B cell (primary cell): ENCODE data around the gene PDCD6IP. TPM values are rescaled to one million over a fixed set of nuclear protein-coding genes. Genes with fewer than 3 reads are reported as not detected.
"Not testable (repeated sequence)": the region's sequence is repeated elsewhere in the genome, so short reads cannot be mapped to it uniquely, and the experiment has no call there.

Source experiments
- ATAC-seq: fragments of 200-7000 bp; cut with Tn5 transposase; one replicate; pipeline ENCODE4 v1.10.0; 2021; ENCODE audit warnings: low read depth, mild to moderate bottlenecking, moderate number of reproducible peaks, moderate library complexity
- CTCF ChIA-PET: fragments of 350-600 bp; sonication (Branson Sonifier 250); formaldehyde crosslinking; loops from one replicate; lab custom pipeline; 2021; ENCODE audit warnings: antibody characterized with exemption, inconsistent platforms; lab: Charles Lee
- POLR2A ChIA-PET: fragments of 350-600 bp; sonication (Branson Sonifier 250); formaldehyde crosslinking; loops from one replicate; lab custom pipeline; 2021; ENCODE audit warnings: antibody characterized with exemption; lab: Charles Lee
- DNase-seq: peaks from one replicate; pipeline ENCODE4 v3.0.0; 2013
- H2AFZ ChIP-seq: 2 replicates; pipeline ENCODE4 v1.6.1; 2012; ENCODE audit warnings: mild to moderate bottlenecking, low read depth, low read length; ENCODE audit not compliant: insufficient read depth, poor library complexity, severe bottlenecking
- H3K27ac ChIP-seq, 2 donors: 1 replicate in 1 of 2; 2 replicates in 1 of 2; pipeline ENCODE4 v1.5.1; 2012 to 2013; ENCODE audit warnings: low read length in 2 of 2, mild to moderate bottlenecking in 2 of 2, moderate library complexity in 1 of 2
- H3K27me3 ChIP-seq, 4 experiments: fragments of 200-600 bp in 1 of 4; sonication (generic) in 1 of 4; replicated peaks in 1 of 4; 1 replicate in 2 of 4; 2 replicates in 2 of 4; pipeline versions ENCODE4 v1.6.1 to v1.7.0; 2013 to 2016; ENCODE audit warnings: low read length in 3 of 4, mild to moderate bottlenecking in 2 of 4, mixed read lengths in 1 of 4, moderate library complexity in 1 of 4; ENCODE audit not compliant: insufficient read depth in 4 of 4, control insufficient read depth in 3 of 4; ENCODE audit errors: control extremely low read depth in 1 of 4
- H3K36me3 ChIP-seq, 2 experiments: replicated peaks in 1 of 2; 1 replicate in 1 of 2; 2 replicates in 1 of 2; pipeline versions ENCODE4 v1.6.1 to v1.7.1; 2013; ENCODE audit warnings: low read length in 1 of 2; ENCODE audit not compliant: insufficient read depth in 2 of 2, control insufficient read depth in 1 of 2; ENCODE audit errors: control extremely low read depth in 1 of 2, extremely low read depth in 1 of 2
- H3K4me1 ChIP-seq, 2 donors: fragments of 200-600 bp in 1 of 2; sonication (generic) in 1 of 2; 1 replicate in 1 of 2; 2 replicates in 1 of 2; pipeline versions ENCODE4 v1.5.1 to v1.6.1; 2013 to 2017; ENCODE audit warnings: low read length in 2 of 2; ENCODE audit not compliant: control insufficient read depth in 2 of 2, insufficient read depth in 2 of 2
- H3K4me2 ChIP-seq: replicated peaks from 2 replicates; pipeline ENCODE3; 2012; ENCODE audit warnings: mild to moderate bottlenecking, low read depth, low read length; ENCODE audit not compliant: poor library complexity, severe bottlenecking
- H3K4me3 ChIP-seq, 5 experiments: fragments of 200-600 bp in 1 of 5; sonication (generic) in 1 of 5; 1 replicate in 3 of 5; 2 replicates in 2 of 5; pipeline versions ENCODE4 v1.5.1 to v1.7.0; 2011 to 2016; ENCODE audit warnings: low read length in 4 of 5, mild to moderate bottlenecking in 4 of 5, low read depth in 2 of 5, control low read depth in 1 of 5, moderate library complexity in 1 of 5; ENCODE audit not compliant: insufficient read depth in 1 of 5; ENCODE audit errors: control extremely low read depth in 1 of 5, extremely low read depth in 1 of 5
- H3K79me2 ChIP-seq: fragments of 200-600 bp; sonication (generic); one replicate; pipeline ENCODE4 v1.6.0; 2016; ENCODE audit warnings: low read length; ENCODE audit not compliant: control insufficient read depth, insufficient read depth
- H3K9ac ChIP-seq: fragments of 200-600 bp; sonication (generic); 2 replicates; pipeline ENCODE4 v1.6.1; 2017; ENCODE audit warnings: mild to moderate bottlenecking, low read length, moderate library complexity
- H3K9me3 ChIP-seq, 3 donors: one replicate each; pipeline versions ENCODE4 v1.6.1 to v1.7.1; 2013; ENCODE audit warnings: low read length in 2 of 3; ENCODE audit not compliant: control insufficient read depth in 2 of 3, insufficient read depth in 1 of 3; ENCODE audit errors: control extremely low read depth in 1 of 3
- H4K20me1 ChIP-seq: 2 replicates; pipeline ENCODE4 v1.6.0; 2012; ENCODE audit warnings: mild to moderate bottlenecking, low read length; ENCODE audit not compliant: insufficient read depth, control insufficient read depth, poor library complexity, severe bottlenecking
- H3K27ac Mint-ChIP-seq: one replicate; pipeline ENCODE4 v1.8.0; 2021; ENCODE audit warnings: mixed read lengths
- H3K27me3 Mint-ChIP-seq: one replicate; pipeline ENCODE4 v1.8.0; 2021; ENCODE audit warnings: mixed read lengths
- H3K4me1 Mint-ChIP-seq: one replicate; pipeline ENCODE4 v1.8.0; 2021; ENCODE audit warnings: mixed read lengths
- H3K4me3 Mint-ChIP-seq: one replicate; pipeline ENCODE4 v1.8.0; 2021; ENCODE audit warnings: mixed read lengths
- H3K9me3 Mint-ChIP-seq: one replicate; pipeline ENCODE4 v1.8.0; 2022; ENCODE audit warnings: mixed read lengths; ENCODE audit not compliant: insufficient read depth
- EZH2 ChIP-seq: IDR thresholded peaks from 2 replicates; pipeline ENCODE4 v1.6.1; 2012; ENCODE audit warnings: borderline replicate concordance, low read depth, mild to moderate bottlenecking, moderate library complexity, low read length; ENCODE audit not compliant: insufficient read depth, poor library complexity, severe bottlenecking
- WGBS: methylation state at CpG from one replicate; pipeline ENCODE4 v1.1.5; 2013; ENCODE audit warnings: missing lambda C conversion rate; ENCODE audit not compliant: insufficient coverage; 5-methylcytosine and 5-hydroxymethylcytosine counted together
- intact Hi-C: fragments of 100-400 bp; cut with micrococcal nuclease; formaldehyde crosslinking; loops from one replicate; pipeline ENCODE4 v1.10.0; 2022
- polyA plus RNA-seq: library from polyadenylated mRNA; depleted of rRNA; stranded (reverse); fragments of >200 nt; gene quantifications from 2 replicates; pipeline ENCODE4 v1.2.3, GENCODE V29; 2012
- total RNA-seq, 2 donors: library from RNA; stranded (reverse); fragments of 120-200 nt in 1 of 2; gene quantifications; 1 replicate in 1 of 2; 2 replicates in 1 of 2; pipeline versions ENCODE4 v1.2.3 to v1.2.4, GENCODE V29; 2013 to 2022
- TF ChIP-seq, protein P1 (sequence below): fragments of 200-600 bp; IDR thresholded peaks from one replicate; pipeline ENCODE4 v1.8.0; 2022; ENCODE audit warnings: antibody characterized with exemption, mild to moderate bottlenecking

The PDCD6IP gene
- total and polyA plus RNA-seq, 2 donors (not counting 1 experiment from before 2014, with no cell fraction given): 103 to 276 TPM

DNA sequence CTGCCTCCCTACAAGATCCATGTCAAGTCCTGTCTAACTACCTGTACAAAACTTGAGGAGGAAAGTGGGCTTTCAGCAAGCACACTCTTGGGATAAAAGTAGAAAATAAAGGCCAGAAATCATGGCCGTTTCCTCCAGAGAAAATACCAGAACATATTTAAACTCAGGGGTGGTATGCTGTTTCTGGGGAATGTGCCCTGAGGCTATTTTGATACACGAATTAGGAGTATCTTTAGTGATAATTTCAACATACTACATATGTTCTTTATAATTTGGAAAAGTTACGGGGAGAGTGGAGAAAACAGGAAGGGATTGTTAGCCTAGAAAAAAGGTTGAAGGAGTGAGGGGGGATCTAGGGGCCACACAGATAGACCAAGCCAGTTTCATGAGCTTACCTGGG lies 18.7 kb upstream of the PDCD6IP start:
- Histone ChIP-seq H3K4me2 (no peak overlapping the region), H3K27me3 (no peaks in the 10 kb centered on the region), H3K36me3 (no peaks in the 10 kb centered on the region), H3K9me3 (no peaks in the 10 kb centered on the region), H3K79me2 (no peaks in the 10 kb centered on the region), H3K9ac (no peak overlapping the region), H4K20me1 (no peaks in the 10 kb centered on the region), H3K27ac (no peak overlapping the region), H3K4me1 (no peaks in the 10 kb centered on the region), H2AFZ (no peak overlapping the region), H3K4me3 (no peak overlapping the region)
- DNase-seq: no peak
- Mint-ChIP-seq H3K4me1 (no peaks in the 10 kb centered on the region), H3K27ac (no peak overlapping the region), H3K4me3 (no peak overlapping the region), H3K27me3 (peaks cover 3% of the 10 kb centered on the region), H3K9me3 (no peaks in the 10 kb centered on the region)
- ChIA-PET POLR2A (no interaction called here), CTCF (interaction anchor here (2.5 kb wide), 1 partner anchor 7 kb away, joined by 19 read pairs; no protein-coding TSS in a partner anchor)
- intact Hi-C loops: no loop called here
- WGBS: no CpG with 5 or more reads among the region's 3 CpGs
- no peak for ATAC-seq
- no peak for TF ChIP-seq EZH2
- TF ChIP-seq, protein P1, sequence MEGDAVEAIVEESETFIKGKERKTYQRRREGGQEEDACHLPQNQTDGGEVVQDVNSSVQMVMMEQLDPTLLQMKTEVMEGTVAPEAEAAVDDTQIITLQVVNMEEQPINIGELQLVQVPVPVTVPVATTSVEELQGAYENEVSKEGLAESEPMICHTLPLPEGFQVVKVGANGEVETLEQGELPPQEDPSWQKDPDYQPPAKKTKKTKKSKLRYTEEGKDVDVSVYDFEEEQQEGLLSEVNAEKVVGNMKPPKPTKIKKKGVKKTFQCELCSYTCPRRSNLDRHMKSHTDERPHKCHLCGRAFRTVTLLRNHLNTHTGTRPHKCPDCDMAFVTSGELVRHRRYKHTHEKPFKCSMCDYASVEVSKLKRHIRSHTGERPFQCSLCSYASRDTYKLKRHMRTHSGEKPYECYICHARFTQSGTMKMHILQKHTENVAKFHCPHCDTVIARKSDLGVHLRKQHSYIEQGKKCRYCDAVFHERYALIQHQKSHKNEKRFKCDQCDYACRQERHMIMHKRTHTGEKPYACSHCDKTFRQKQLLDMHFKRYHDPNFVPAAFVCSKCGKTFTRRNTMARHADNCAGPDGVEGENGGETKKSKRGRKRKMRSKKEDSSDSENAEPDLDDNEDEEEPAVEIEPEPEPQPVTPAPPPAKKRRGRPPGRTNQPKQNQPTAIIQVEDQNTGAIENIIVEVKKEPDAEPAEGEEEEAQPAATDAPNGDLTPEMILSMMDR: no peak

DNA sequence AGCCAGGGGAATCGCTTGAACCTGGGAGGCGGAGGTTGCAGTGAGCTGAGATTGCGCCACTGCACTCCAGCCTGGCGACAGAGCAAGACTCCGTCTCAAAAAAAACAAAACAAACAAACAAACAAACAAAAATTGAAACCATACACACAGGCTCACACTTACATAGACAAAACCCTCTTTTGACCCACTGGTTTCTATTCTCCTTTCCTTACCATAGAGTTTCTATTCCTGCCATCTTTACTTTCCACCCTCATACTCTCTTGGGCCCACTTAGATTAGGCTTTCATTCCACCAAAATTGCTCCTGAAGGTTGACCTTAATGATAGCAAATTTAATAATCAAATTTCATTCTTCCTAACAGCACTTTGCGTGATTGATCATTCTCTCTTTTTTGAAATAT lies 17.0 kb upstream of the PDCD6IP start:
- H3K9ac ChIP-seq, H3K4me1 Mint-ChIP-seq, POLR2A ChIA-PET, DNase-seq, H3K27me3 Mint-ChIP-seq, H3K27ac ChIP-seq, H3K9me3 ChIP-seq, H3K79me2 ChIP-seq, H3K4me2 ChIP-seq, H3K4me1 ChIP-seq, H3K36me3 ChIP-seq, ATAC-seq, H3K4me3 ChIP-seq, H3K4me3 Mint-ChIP-seq, H3K27ac Mint-ChIP-seq, H4K20me1 ChIP-seq, H3K27me3 ChIP-seq, H3K9me3 Mint-ChIP-seq, intact Hi-C loops, H2AFZ ChIP-seq: not testable (repeated sequence)
- 100% methylated on average over 5 of the region's 6 CpGs for WGBS
- CTCF ChIA-PET: interaction anchor here (1.1 kb wide), 1 partner anchor 650 kb away, joined by 3 read pairs; no protein-coding TSS in a partner anchor
